Measurements from ENCODE around the gene AGBL4.

DNA sequence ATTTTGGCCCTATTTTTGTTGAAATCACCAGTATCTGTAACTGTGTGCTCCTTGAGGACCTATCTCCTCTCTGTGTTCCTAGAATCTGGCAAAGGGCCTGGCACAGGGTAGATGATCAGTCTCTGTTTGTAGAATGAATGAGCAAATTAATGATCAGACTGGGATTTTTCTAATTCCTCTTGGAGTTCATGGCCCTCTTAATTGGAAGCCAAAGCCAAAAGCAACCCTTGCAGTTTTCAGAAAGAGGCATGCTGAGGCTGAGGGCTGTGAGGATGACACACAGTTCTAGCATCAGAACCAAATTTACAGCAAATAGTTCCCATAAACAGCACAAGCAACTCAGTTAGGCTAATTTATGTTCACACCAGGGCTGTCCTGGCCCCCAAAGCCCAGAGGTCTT, 1136.0 kb downstream of the AGBL4 start:
- TF ChIP-seq, protein P1, sequence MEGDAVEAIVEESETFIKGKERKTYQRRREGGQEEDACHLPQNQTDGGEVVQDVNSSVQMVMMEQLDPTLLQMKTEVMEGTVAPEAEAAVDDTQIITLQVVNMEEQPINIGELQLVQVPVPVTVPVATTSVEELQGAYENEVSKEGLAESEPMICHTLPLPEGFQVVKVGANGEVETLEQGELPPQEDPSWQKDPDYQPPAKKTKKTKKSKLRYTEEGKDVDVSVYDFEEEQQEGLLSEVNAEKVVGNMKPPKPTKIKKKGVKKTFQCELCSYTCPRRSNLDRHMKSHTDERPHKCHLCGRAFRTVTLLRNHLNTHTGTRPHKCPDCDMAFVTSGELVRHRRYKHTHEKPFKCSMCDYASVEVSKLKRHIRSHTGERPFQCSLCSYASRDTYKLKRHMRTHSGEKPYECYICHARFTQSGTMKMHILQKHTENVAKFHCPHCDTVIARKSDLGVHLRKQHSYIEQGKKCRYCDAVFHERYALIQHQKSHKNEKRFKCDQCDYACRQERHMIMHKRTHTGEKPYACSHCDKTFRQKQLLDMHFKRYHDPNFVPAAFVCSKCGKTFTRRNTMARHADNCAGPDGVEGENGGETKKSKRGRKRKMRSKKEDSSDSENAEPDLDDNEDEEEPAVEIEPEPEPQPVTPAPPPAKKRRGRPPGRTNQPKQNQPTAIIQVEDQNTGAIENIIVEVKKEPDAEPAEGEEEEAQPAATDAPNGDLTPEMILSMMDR (conservative IDR thresholded peaks at IDR 0.05; ENCODE audit: low read depth, low read length): no peak
- TF ChIP-seq EZH2phosphoT487 (IDR thresholded peaks at IDR 0.05; ENCODE audit: borderline replicate concordance, low read length): no peak
